HG03378 (cell line): ENCODE data around the gene PPL.

Experiments
- ATAC-seq: cut with Tn5 transposase; IDR thresholded peaks from one replicate; pipeline ENCODE4 v1.9.1; 2021; ENCODE audit warnings: mild to moderate bottlenecking, moderate library complexity; ENCODE audit not compliant: unreplicated experiment

Gene PPL

GRCh38 chr16:4891097-4891885 lies 45.7 kb downstream of the PPL start:
- ATAC-seq, result no peak

GRCh38 chr16:4890686-4891085 lies 46.3 kb downstream of the PPL start:
- ATAC-seq, result no peak

- no peak for ATAC-seq
These were observed 46.9 kb downstream of the PPL start for GRCh38 chr16:4890026-4890425.

- ATAC-seq, result no peak
These were observed 48.4 kb downstream of the PPL start for GRCh38 chr16:4888428-4889135.

GRCh38 chr16:4886151-4886550 lies 50.8 kb downstream of the PPL start:
- ATAC-seq, result no peak

GRCh38 chr16:4884972-4885874 lies 51.7 kb downstream of the PPL start:
- ATAC-seq, result no peak

- no peak for ATAC-seq
These were observed 52.7 kb downstream of the PPL start for GRCh38 chr16:4884209-4884608.

- ATAC-seq, result no peak
These were observed 53.4 kb downstream of the PPL start for GRCh38 chr16:4883501-4883900.

GRCh38 chr16:4882633-4883285 lies 54.2 kb downstream of the PPL start:
- no peak for ATAC-seq

GRCh38 chr16:4882000-4882632 lies 54.8 kb downstream of the PPL start:
- ATAC-seq, result no peak

- no peak for ATAC-seq
These were observed 56.9 kb downstream of the PPL start for GRCh38 chr16:4880006-4880580.

GRCh38 chr16:4879049-4879448 lies 57.9 kb downstream of the PPL start:
- ATAC-seq, result no peak

- no peak for ATAC-seq
These were observed 59.6 kb downstream of the PPL start for GRCh38 chr16:4877380-4877685.

GRCh38 chr16:4876646-4877379 lies 60.1 kb downstream of the PPL start:
- no peak for ATAC-seq

- ATAC-seq, result no peak
These were observed 62.3 kb downstream of the PPL start for GRCh38 chr16:4874666-4875065.

- no peak for ATAC-seq
These were observed 63.9 kb downstream of the PPL start for GRCh38 chr16:4873091-4873490.

- no peak for ATAC-seq
These were observed 65.9 kb downstream of the PPL start for GRCh38 chr16:4871071-4871470.

GRCh38 chr16:4870138-4870671 lies 66.7 kb downstream of the PPL start:
- ATAC-seq, result no peak

GRCh38 chr16:4869147-4869805 lies 67.7 kb downstream of the PPL start:
- ATAC-seq, result no peak
